Measurements from ENCODE around the gene OAS3. TPM values are rescaled to one million over a fixed set of nuclear protein-coding genes. Genes with fewer than 3 reads are reported as not detected.

The OAS3 gene
- total RNA-seq, 1 donor = 3.9 TPM

GRCh38 chr12:112936264-112936663 lies 2.0 kb upstream of the OAS3 start:
- no peak for TF ChIP-seq CTCF (IDR thresholded peaks at IDR 0.05; ENCODE audit: insufficient read depth, low read length)

GRCh38 chr12:112936927-112937326 lies 1.3 kb upstream of the OAS3 start:
- peak; percentile 5 for DNase-seq (ENCODE audit: low read depth)
- no peak for TF ChIP-seq CTCF (IDR thresholded peaks at IDR 0.05; ENCODE audit: insufficient read depth, low read length)
- no peak overlapping the region for H3K4me3 ChIP-seq (ENCODE audit: low read depth, low read length)

More at GRCh38 chr12:112936264-112936663, 2.0 kb upstream of the OAS3 start:
- DNase-seq (ENCODE audit: low read depth) = no peak
- H3K4me3 ChIP-seq (ENCODE audit: low read depth, low read length) = no peak overlapping the region

DNA sequence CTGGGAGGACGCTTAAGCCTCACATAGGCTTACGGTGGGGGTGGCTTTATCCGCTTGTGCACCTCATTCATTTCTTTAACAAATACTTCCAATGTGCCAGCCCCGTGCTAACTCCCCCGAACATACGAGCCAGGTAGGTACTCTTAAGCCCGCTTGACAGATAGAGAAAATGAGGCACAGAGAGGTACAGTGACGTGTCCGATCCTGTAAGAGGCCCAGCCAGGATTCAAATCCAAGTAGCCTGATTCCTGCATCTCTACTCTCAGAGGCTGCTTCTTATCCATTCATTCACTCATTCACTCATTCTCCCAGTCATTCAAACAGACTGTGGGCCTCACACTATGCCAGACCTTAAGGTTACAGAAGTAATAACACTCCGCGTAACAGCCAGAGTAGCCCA lies 477 bp downstream of the OAS3 start:
- peak; percentile 7 for DNase-seq (ENCODE audit: low read depth)
- H3K4me3 ChIP-seq (ENCODE audit: low read depth, low read length) = peak overlapping the region; percentile 80
- no peak for TF ChIP-seq CTCF (IDR thresholded peaks at IDR 0.05; ENCODE audit: insufficient read depth, low read length)

GRCh38 chr12:112939761-112940381 lies 1.6 kb downstream of the OAS3 start:
- no peak overlapping the region for H3K4me3 ChIP-seq (ENCODE audit: low read depth, low read length)
- no peak for DNase-seq (ENCODE audit: low read depth)
- TF ChIP-seq CTCF (IDR thresholded peaks at IDR 0.05; ENCODE audit: insufficient read depth, low read length) = no peak

DNA sequence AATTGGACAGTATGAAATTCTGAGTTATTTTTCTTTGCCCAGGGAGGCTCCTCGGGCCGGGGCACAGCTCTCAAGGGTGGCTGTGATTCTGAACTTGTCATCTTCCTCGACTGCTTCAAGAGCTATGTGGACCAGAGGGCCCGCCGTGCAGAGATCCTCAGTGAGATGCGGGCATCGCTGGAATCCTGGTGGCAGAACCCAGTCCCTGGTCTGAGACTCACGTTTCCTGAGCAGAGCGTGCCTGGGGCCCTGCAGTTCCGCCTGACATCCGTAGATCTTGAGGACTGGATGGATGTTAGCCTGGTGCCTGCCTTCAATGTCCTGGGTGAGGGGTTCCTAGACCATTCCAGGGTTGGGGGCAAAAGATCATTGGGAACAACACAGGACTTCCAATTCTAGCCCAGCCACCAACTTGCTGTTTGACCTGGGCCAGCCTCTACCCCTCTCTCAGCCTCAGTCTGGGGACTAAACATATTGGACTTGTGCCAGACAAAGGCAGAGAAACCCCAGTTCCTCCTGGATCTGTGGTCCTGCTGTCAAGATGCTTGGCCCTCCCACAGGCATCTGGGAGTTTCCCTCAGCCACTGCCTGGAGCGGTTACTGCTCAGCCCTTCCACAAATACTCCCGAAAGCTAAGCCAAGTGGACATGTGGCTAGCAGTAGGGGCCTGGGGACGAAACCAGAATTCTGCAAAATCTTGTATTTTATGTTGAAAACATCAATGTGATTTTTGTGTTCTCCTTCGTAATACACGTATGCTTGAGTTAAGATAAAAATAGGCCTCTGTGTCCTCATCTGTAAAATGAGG lies 3.5 kb downstream of the OAS3 start:
- no peak for DNase-seq (ENCODE audit: low read depth)
- H3K4me3 ChIP-seq (ENCODE audit: low read depth, low read length) = no peak overlapping the region
- TF ChIP-seq CTCF (IDR thresholded peaks at IDR 0.05; ENCODE audit: insufficient read depth, low read length) = no peak

GRCh38 chr12:112942572-112942971 lies 4.3 kb downstream of the OAS3 start:
- no peak for TF ChIP-seq CTCF (IDR thresholded peaks at IDR 0.05; ENCODE audit: insufficient read depth, low read length)
- DNase-seq (ENCODE audit: low read depth) = no peak
- H3K4me3 ChIP-seq (ENCODE audit: low read depth, low read length) = no peak overlapping the region

Measured in fibroblast of the aortic adventitia (primary cell).